Measurements from ENCODE around the gene RASSF1. TPM values are rescaled to one million over a fixed set of nuclear protein-coding genes. Genes with fewer than 3 reads are reported as not detected.

RASSF1 gene
- total RNA-seq, 2 donors from 2014 or later, result 9.4 to 17.2 TPM

GRCh38 chr3:50383750-50384149, 43.1 kb upstream of the RASSF1 start:
- Histone ChIP-seq H3K9ac (ENCODE audit: extremely low read depth, low read length, poor library complexity, severe bottlenecking) (no peak overlapping the region), H3K36me3 (ENCODE audit: control insufficient read depth, insufficient read depth, low read length) (no peaks in the 10 kb centered on the region), H3K4me3 (ENCODE audit: low read length) (no peak overlapping the region), H3K9me3 (ENCODE audit: control insufficient read depth, low read length) (no peaks in the 10 kb centered on the region), H3K27me3 (ENCODE audit: control insufficient read depth, insufficient read depth, low read length, poor library complexity, severe bottlenecking) (no peaks in the 10 kb centered on the region), H3K4me1 (ENCODE audit: control insufficient read depth, insufficient read depth, low read length) (peaks cover 7% of the 10 kb centered on the region), H3K27ac (ENCODE audit: low read depth, low read length) (no peak overlapping the region)
- no peak for DNase-seq
- no peak overlapping the region for H3K4me3 Mint-ChIP-seq
- H3K36me3 Mint-ChIP-seq (ENCODE audit: low read depth), result no peaks in the 10 kb centered on the region
- TF ChIP-seq CTCF (conservative IDR thresholded peaks at IDR 0.05), result no peak
- no peak overlapping the region for H3K27ac Mint-ChIP-seq
- WGBS, 2 experiments (ENCODE audit: insufficient coverage in 1 of 2, insufficient read length in 1 of 2), result 91 to 94% methylated on average over 6 of the region's 6 CpGs
- H3K9me3 Mint-ChIP-seq, result no peaks in the 10 kb centered on the region
- no peaks in the 10 kb centered on the region for H3K27me3 Mint-ChIP-seq (ENCODE audit: insufficient read depth)
- H3K4me1 Mint-ChIP-seq, result peaks cover 7% of the 10 kb centered on the region

GRCh38 chr3:50382722-50383121, 42.1 kb upstream of the RASSF1 start:
- WGBS, 2 experiments (ENCODE audit: insufficient coverage in 1 of 2, insufficient read length in 1 of 2), result 91 to 100% methylated on average over 1 to 12 of the region's 12 CpGs
- no peaks in the 10 kb centered on the region for H3K9me3 ChIP-seq (ENCODE audit: control insufficient read depth, low read length)
- Mint-ChIP-seq H3K9me3 (no peaks in the 10 kb centered on the region), H3K4me1 (peaks cover 7% of the 10 kb centered on the region), H3K4me3 (no peak overlapping the region), H3K36me3 (ENCODE audit: low read depth) (no peaks in the 10 kb centered on the region), H3K27ac (no peak overlapping the region), H3K27me3 (ENCODE audit: insufficient read depth) (no peaks in the 10 kb centered on the region)
- no peaks in the 10 kb centered on the region for H3K27me3 ChIP-seq (ENCODE audit: control insufficient read depth, insufficient read depth, low read length, poor library complexity, severe bottlenecking)
- no peak overlapping the region for H3K4me3 ChIP-seq (ENCODE audit: low read length)
- H3K4me1 ChIP-seq (ENCODE audit: control insufficient read depth, insufficient read depth, low read length), result peaks cover 7% of the 10 kb centered on the region
- H3K36me3 ChIP-seq (ENCODE audit: control insufficient read depth, insufficient read depth, low read length), result no peaks in the 10 kb centered on the region
- H3K27ac ChIP-seq (ENCODE audit: low read depth, low read length), result no peak overlapping the region
- H3K9ac ChIP-seq (ENCODE audit: extremely low read depth, low read length, poor library complexity, severe bottlenecking), result no peak overlapping the region
- DNase-seq, result no peak
- no peak for TF ChIP-seq CTCF (conservative IDR thresholded peaks at IDR 0.05)

- Histone ChIP-seq H3K4me3 (ENCODE audit: low read length) (no peak overlapping the region), H3K27me3 (ENCODE audit: control insufficient read depth, insufficient read depth, low read length, poor library complexity, severe bottlenecking) (no peaks in the 10 kb centered on the region), H3K9me3 (ENCODE audit: control insufficient read depth, low read length) (no peaks in the 10 kb centered on the region), H3K27ac (ENCODE audit: low read depth, low read length) (no peak overlapping the region), H3K36me3 (ENCODE audit: control insufficient read depth, insufficient read depth, low read length) (no peaks in the 10 kb centered on the region), H3K9ac (ENCODE audit: extremely low read depth, low read length, poor library complexity, severe bottlenecking) (no peak overlapping the region), H3K4me1 (ENCODE audit: control insufficient read depth, insufficient read depth, low read length) (peaks cover 7% of the 10 kb centered on the region)
- TF ChIP-seq CTCF (conservative IDR thresholded peaks at IDR 0.05), result no peak
- H3K9me3 Mint-ChIP-seq, result no peaks in the 10 kb centered on the region
- H3K4me3 Mint-ChIP-seq, result no peak overlapping the region
- peaks cover 7% of the 10 kb centered on the region for H3K4me1 Mint-ChIP-seq
- 90 to 100% methylated on average over 3 to 4 of the region's 4 CpGs for WGBS, 2 experiments (ENCODE audit: insufficient coverage in 1 of 2, insufficient read length in 1 of 2)
- H3K27me3 Mint-ChIP-seq (ENCODE audit: insufficient read depth), result no peaks in the 10 kb centered on the region
- DNase-seq, result no peak
- no peaks in the 10 kb centered on the region for H3K36me3 Mint-ChIP-seq (ENCODE audit: low read depth)
- no peak overlapping the region for H3K27ac Mint-ChIP-seq
Measured at GRCh38 chr3:50381383-50381782, 40.7 kb upstream of the RASSF1 start.

Measured in endodermal cell (in vitro differentiated cells).